GM21576 (cell line): Measurements from ENCODE around the gene PTGIR.

Experiments used
- ATAC-seq: cut with Tn5 transposase; IDR thresholded peaks from one replicate; pipeline ENCODE4 v1.9.1; 2021; ENCODE audit warnings: mild to moderate bottlenecking, moderate library complexity; ENCODE audit not compliant: unreplicated experiment

The PTGIR gene

GRCh38 chr19:46616631-46617322 is 8.1 kb downstream of the PTGIR start:
- ATAC-seq, result no peak

GRCh38 chr19:46615966-46616365 is 8.9 kb downstream of the PTGIR start:
- no peak for ATAC-seq

- no peak for ATAC-seq
These were observed 10.7 kb downstream of the PTGIR start for GRCh38 chr19:46614114-46614722.

- no peak for ATAC-seq
These were observed 11.4 kb downstream of the PTGIR start for GRCh38 chr19:46613525-46613924.

- no peak for ATAC-seq
These were observed 13.1 kb downstream of the PTGIR start for GRCh38 chr19:46611776-46612175.

- no peak for ATAC-seq
These were observed 13.8 kb downstream of the PTGIR start for GRCh38 chr19:46610851-46611770.

- ATAC-seq, result no peak
These were observed 14.5 kb downstream of the PTGIR start for GRCh38 chr19:46610413-46610775.

GRCh38 chr19:46609511-46610412 is 15.1 kb downstream of the PTGIR start:
- no peak for ATAC-seq

GRCh38 chr19:46608581-46609345 is 16.1 kb downstream of the PTGIR start:
- no peak for ATAC-seq

GRCh38 chr19:46608178-46608577 is 16.7 kb downstream of the PTGIR start:
- no peak for ATAC-seq

- no peak for ATAC-seq
These were observed 17.4 kb downstream of the PTGIR start for GRCh38 chr19:46607448-46607841.

GRCh38 chr19:46606681-46607447 is 18.0 kb downstream of the PTGIR start:
- no peak for ATAC-seq

- ATAC-seq, result no peak
These were observed 18.9 kb downstream of the PTGIR start for GRCh38 chr19:46606019-46606418.

GRCh38 chr19:46605356-46605821 is 19.5 kb downstream of the PTGIR start:
- no peak for ATAC-seq

GRCh38 chr19:46604781-46605355 is 20.0 kb downstream of the PTGIR start:
- no peak for ATAC-seq

GRCh38 chr19:46603752-46604231 is 21.1 kb downstream of the PTGIR start:
- ATAC-seq, result no peak

- ATAC-seq, result no peak
These were observed 21.7 kb downstream of the PTGIR start for GRCh38 chr19:46603195-46603637.

GRCh38 chr19:46602392-46603194 is 22.3 kb downstream of the PTGIR start:
- no peak for ATAC-seq
